Measurements from ENCODE around the gene PDX1.

Gene PDX1

GRCh38 chr13:27919934-27920676 lies at the start of gene PDX1:
TSS of gene PDX1 (plus strand) at chr13:27920000. CDS start at chr13:27920139, 139 bp downstream.
- DNase-seq = no peak

GRCh38 chr13:27878274-27878673 lies 41.5 kb upstream of the PDX1 start:
- DNase-seq = no peak

- no peak for DNase-seq
These were observed 30.3 kb upstream of the PDX1 start for GRCh38 chr13:27889471-27889870.

- DNase-seq = no peak
These were observed 23.1 kb upstream of the PDX1 start for GRCh38 chr13:27896726-27897125.

- no peak for DNase-seq
These were observed 15.1 kb upstream of the PDX1 start for GRCh38 chr13:27904719-27905118.

GRCh38 chr13:27905650-27906049 lies 14.2 kb upstream of the PDX1 start:
- no peak for DNase-seq

GRCh38 chr13:27907121-27907787 lies 12.5 kb upstream of the PDX1 start:
- no peak for DNase-seq

GRCh38 chr13:27909378-27909777 lies 10.4 kb upstream of the PDX1 start:
- no peak for DNase-seq

- DNase-seq = no peak
These were observed 8.3 kb upstream of the PDX1 start for GRCh38 chr13:27911521-27911920.

GRCh38 chr13:27913160-27913559 lies 6.6 kb upstream of the PDX1 start:
- DNase-seq = no peak

GRCh38 chr13:27915301-27916207 lies 4.2 kb upstream of the PDX1 start:
- no peak for DNase-seq

GRCh38 chr13:27917121-27917947 lies 2.5 kb upstream of the PDX1 start:
- no peak for DNase-seq

- DNase-seq = no peak
These were observed 1.5 kb upstream of the PDX1 start for GRCh38 chr13:27918041-27918917.

GRCh38 chr13:27918918-27919658 lies 712 bp upstream of the PDX1 start:
- no peak for DNase-seq

- DNase-seq = no peak
These were observed 204 bp upstream of the PDX1 start for GRCh38 chr13:27919659-27919933.

- DNase-seq = no peak
These were observed 1.0 kb downstream of the PDX1 start for GRCh38 chr13:27920677-27921420.

- no peak for DNase-seq
These were observed 1.7 kb downstream of the PDX1 start for GRCh38 chr13:27921421-27921960.

GRCh38 chr13:27921961-27922882 lies 2.4 kb downstream of the PDX1 start:
- DNase-seq = no peak

Measured in NCI-H1436 (cell line).